ENCODE results near the gene CACNB2. TPM values are rescaled to one million over a fixed set of nuclear protein-coding genes. Genes with fewer than 3 reads are reported as not detected.

CACNB2 gene
- total RNA-seq, result 0.19 and 0.85 TPM in 2 replicates

GRCh38 chr10:18140149-18140956 lies at the start of gene CACNB2:
Gene CACNB2, plus strand, starts transcription at chr10:18140424.

Other genes with a start within 250 kb of the CACNB2 start
- not detected in 2 replicates for gene SLC39A12, start 188.5 kb upstream of the CACNB2 start, total RNA-seq